Fibroblast of the aortic adventitia (primary cell): ENCODE data around the gene KASH5. TPM values are rescaled to one million over a fixed set of nuclear protein-coding genes. Genes with fewer than 3 reads are reported as not detected.
A peak's percentile ranks its signal among the peaks of the same experiment; 100 is the strongest.

Experiments used
- DNase-seq: peaks from one replicate; pipeline ENCODE4 v3.0.0-alpha.2; 2010; ENCODE audit warnings: low read depth
- H3K4me3 ChIP-seq: 2 replicates; pipeline ENCODE4 v1.5.1; 2011; ENCODE audit warnings: low read depth, mild to moderate bottlenecking, control low read depth, low read length, moderate library complexity
- total RNA-seq: library from RNA; depleted of rRNA; stranded (reverse); fragments of >200 nt; gene quantifications from 2 replicates; pipeline ENCODE4 v1.2.3, GENCODE V29; 2012; ENCODE audit warnings: low replicate concordance
- TF ChIP-seq, protein P1 (sequence below): IDR thresholded peaks from 2 replicates; pipeline ENCODE4 v1.5.1; 2011; ENCODE audit warnings: mild to moderate bottlenecking, low read length, control low read depth, inconsistent platforms; ENCODE audit not compliant: insufficient read depth

KASH5 gene
- total RNA-seq, 1 donor: not detected

DNA sequence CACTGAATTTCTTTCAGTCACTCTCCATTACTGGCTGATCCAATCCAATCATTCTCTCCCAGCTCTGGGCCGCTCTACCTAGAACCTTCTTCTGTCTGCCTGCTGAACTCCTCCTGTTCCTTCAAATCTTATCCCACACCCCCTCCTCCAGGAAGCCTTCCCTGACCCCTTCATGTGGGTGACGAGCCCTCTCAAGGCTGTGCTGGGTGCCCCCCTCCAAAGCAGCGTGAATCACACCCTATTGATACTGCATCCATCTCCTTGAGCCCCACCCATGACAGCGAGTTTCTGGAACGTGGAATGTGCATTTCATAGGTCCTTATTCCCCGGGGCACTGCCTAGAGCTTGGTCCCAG is 60.4 kb downstream of the KASH5 start:
- no peak overlapping the region for H3K4me3 ChIP-seq
- TF ChIP-seq, protein P1, sequence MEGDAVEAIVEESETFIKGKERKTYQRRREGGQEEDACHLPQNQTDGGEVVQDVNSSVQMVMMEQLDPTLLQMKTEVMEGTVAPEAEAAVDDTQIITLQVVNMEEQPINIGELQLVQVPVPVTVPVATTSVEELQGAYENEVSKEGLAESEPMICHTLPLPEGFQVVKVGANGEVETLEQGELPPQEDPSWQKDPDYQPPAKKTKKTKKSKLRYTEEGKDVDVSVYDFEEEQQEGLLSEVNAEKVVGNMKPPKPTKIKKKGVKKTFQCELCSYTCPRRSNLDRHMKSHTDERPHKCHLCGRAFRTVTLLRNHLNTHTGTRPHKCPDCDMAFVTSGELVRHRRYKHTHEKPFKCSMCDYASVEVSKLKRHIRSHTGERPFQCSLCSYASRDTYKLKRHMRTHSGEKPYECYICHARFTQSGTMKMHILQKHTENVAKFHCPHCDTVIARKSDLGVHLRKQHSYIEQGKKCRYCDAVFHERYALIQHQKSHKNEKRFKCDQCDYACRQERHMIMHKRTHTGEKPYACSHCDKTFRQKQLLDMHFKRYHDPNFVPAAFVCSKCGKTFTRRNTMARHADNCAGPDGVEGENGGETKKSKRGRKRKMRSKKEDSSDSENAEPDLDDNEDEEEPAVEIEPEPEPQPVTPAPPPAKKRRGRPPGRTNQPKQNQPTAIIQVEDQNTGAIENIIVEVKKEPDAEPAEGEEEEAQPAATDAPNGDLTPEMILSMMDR: no peak
- DNase-seq: no peak

DNA sequence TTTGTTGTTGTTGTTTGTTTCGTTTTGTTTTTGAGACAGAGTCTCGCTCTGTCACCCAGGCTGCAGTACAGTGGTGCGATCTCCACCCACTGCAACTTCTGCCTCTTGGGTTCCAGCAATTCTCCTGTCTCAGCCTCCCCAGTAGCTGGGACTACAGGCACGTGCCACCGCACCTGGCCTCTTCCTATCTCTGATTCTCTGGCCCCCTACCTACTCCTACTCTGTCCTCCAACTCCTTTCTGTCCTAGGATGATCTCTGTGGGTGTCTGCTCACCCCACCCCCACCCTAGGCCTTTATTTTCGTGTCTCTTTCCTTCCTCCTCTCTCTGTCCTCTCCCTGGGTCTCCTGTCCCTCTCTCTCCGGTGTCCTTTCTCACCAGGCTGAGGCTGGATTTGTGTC is 62.4 kb downstream of the KASH5 start:
- DNase-seq: no peak
- TF ChIP-seq, protein P1: no peak
- H3K4me3 ChIP-seq: no peak overlapping the region

DNA sequence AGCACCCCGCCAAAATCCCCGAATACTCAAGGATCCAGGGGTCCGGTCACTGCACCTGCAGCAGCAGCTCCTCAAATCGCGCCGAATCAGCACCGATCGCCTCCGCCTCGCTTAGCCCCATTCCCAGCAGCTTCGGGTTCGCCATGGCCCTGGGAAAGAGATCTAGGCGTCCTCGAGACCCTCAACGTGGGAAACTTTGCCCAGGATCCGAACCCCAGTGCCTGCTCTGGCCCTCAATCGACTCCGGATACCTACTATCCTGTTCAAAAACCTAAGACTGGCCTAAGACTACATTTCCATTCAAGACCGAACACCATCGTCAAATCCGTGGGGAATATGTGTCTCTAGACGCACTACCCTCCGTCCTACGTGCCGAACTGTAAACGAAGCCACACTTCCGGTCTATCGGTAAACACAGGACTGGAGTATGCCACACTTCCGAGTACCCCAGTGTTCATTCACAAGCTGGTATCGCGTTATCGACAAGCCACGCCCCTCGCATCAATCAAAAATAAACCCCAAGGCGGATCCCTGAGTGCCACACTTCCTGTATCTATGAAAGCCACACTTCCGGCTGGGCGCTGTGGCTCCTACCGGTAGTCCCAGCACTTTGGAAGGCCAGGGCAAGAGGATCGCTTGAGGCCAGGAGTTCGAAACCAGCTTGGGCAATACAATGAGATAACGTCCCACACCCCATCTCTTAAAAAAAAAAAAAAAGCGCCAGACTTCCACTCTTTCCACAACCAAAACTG is 63.6 kb downstream of the KASH5 start, which contains the start of gene PIH1D1:
Gene PIH1D1, minus strand, starts transcription at position 385 of the 752 bp plus-strand sequence. Its CDS starts 240 bp downstream, at position 145.
- TF ChIP-seq, protein P1: peak; percentile 47
- DNase-seq: peak; percentile 99

DNA sequence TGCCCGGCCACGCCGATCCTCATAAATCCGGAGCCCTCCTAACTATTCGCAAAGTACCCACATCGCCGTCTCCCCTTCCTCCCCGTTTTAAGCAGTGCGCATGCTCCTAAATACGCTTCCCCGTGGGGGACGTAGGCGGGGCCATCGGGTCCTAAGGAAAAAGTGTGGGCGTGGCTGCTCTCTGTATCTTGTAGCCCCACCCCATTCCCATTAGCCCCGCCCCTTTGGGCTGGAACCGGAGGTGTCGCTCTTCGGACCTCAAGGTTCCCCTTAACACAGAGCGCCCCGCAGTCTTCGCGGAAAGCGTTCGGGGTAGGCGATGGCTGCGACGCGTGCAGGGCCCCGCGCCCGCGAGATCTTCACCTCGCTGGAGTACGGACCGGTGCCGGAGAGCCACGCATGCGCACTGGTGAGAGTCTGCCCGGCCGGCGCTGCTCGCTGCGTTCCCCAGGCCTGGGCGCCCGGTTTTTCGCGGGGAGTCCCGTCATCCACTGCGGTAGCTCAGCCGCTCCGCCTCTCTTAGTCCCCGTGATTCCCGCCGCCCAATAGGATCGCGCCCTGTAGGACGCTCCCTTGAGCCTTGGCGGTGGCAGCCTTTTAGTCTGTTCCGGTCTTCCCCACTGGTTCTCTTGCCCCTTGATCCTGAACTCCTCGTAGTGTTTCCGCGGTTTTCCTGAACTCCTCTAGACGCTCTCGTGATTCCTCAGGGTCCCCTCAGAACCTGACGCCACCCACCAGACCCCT is 65.1 kb downstream of the KASH5 start, which contains the start of gene ALDH16A1:
Gene ALDH16A1, plus strand, starts transcription at position 213 of the 744 bp plus-strand sequence. Its CDS starts 107 bp downstream, at position 320.
- TF ChIP-seq, protein P1: no peak
- peak; percentile 97 for DNase-seq
- peak within 1 kb of the TSS; percentile 83 for H3K4me3 ChIP-seq

More for the DNA sequence above, 63.6 kb downstream of the KASH5 start, which contains the start of gene PIH1D1:
- peak within 1 kb of the TSS; percentile 97 for H3K4me3 ChIP-seq

DNA sequence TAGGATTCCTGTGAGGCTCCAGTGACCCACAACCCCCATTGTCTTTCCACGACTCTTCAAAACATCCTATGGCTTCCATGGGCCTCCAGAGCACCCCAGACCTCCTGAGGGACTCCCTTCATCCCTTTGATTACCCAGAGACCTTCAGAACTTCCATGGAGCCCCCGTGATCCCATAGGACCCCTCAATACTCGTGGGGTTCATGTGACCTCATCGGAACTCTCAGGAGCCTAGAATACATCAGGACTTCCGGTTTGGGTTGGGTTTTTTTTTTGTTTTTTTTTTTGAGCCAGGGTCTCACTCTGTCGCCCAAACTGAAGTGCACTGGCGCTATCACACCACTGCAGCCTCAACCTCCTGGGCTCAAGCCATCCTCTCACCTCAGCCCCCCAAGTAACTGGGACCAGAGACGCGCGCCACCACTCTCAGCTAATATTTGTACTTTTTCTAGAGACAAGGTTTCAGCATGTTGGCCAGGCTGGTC is 65.8 kb downstream of the KASH5 start:
- TF ChIP-seq, protein P1: no peak
- no peak for DNase-seq
- H3K4me3 ChIP-seq: peak overlapping the region; percentile 83

DNA sequence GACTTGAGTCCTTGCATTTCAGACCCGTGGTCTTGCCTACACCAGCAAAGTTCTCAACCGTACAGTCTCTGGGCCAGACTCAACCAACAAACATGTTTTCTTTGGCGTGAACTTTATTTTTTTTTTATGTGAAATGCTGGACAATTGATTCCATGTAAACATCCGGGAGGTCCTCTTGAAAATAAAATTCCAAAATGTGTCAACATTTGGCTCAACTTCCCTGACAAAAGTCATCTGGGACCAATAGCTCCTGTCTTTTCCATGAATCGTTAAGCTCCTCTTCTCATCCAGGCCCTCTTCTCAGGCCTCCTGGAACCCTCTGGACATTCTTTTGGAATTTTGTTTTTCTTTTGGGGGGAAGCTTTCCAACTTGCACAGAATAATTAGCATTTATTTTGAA is 67.7 kb downstream of the KASH5 start:
- TF ChIP-seq, protein P1: no peak

More for the DNA sequence above, 67.7 kb downstream of the KASH5 start:
- no peak overlapping the region for H3K4me3 ChIP-seq
- no peak for DNase-seq
